Stomach (tissue), 9 donors: ENCODE data around the gene ATP13A1. TPM values are rescaled to one million over a fixed set of nuclear protein-coding genes. Genes with fewer than 3 reads are reported as not detected.

ENCODE experiments used
- DNase-seq, 2 donors: peaks; one replicate each; pipeline versions ENCODE4 v3.0.0 to v3.0.0-alpha.2; 2013 to 2019
- H3K27ac ChIP-seq, 5 donors: fragments of 200-600 bp in 4 of 5; sonication (generic) in 4 of 5; one replicate each; pipeline ENCODE4 v1.5.1; 2013 to 2019; ENCODE audit warnings: mild to moderate bottlenecking in 1 of 5, moderate library complexity in 1 of 5
- H3K27me3 ChIP-seq, 3 donors: fragments of 200-600 bp; sonication (generic); one replicate each; pipeline ENCODE4 v1.5.1; 2017 to 2019; ENCODE audit warnings: mixed run types in 1 of 3
- H3K36me3 ChIP-seq, 4 donors: fragments of 200-600 bp; sonication (generic); 1 replicate in 3 of 4; 2 replicates in 1 of 4; pipeline ENCODE4 v1.5.1; 2016 to 2019
- H3K4me1 ChIP-seq, 4 donors: fragments of 200-600 bp; sonication (generic); one replicate each; pipeline ENCODE4 v1.5.1; 2016 to 2019
- H3K4me3 ChIP-seq, 4 donors: fragments of 200-600 bp; sonication (generic) in 3 of 4; one replicate each; pipeline ENCODE4 v1.5.1; 2016 to 2019; ENCODE audit warnings: mild to moderate bottlenecking in 1 of 4
- H3K9me3 ChIP-seq, 4 donors: fragments of 200-600 bp; sonication (generic); one replicate each; pipeline ENCODE4 v1.5.1; 2016 to 2019
- EP300 ChIP-seq: sonication (generic); formaldehyde crosslinking; IDR thresholded peaks from one replicate; pipeline ENCODE4 v1.6.1; 2017; ENCODE audit warnings: antibody characterized with exemption
- POLR2A ChIP-seq, 4 donors: fragments of 450-650 bp; IDR thresholded peaks; one replicate each; pipeline ENCODE4 v1.6.1; 2016; ENCODE audit warnings: antibody characterized with exemption in 4 of 4, control low read depth in 2 of 4, mild to moderate bottlenecking in 1 of 4, moderate library complexity in 1 of 4
- POLR2AphosphoS5 ChIP-seq, 3 donors: sonication (generic); formaldehyde crosslinking; IDR thresholded peaks; one replicate each; pipeline ENCODE4 v1.6.1; 2016; ENCODE audit warnings: antibody characterized with exemption in 3 of 3
- WGBS, 5 donors: extraction: QIAGEN DNeasy Blood & Tissue Kit in 3 of 5; methylation state at CpG; one replicate each; pipeline versions ENCODE4 v1.1.5 to v1.1.7; 2013 to 2018; 5-methylcytosine and 5-hydroxymethylcytosine counted together
- intact Hi-C: fragments of 100-400 bp; cut with DNase I; formaldehyde crosslinking; loops from one replicate; pipeline ENCODE4 v1.15.1; 2023; ENCODE audit warnings: low total_unique reads
- polyA plus RNA-seq, 3 donors: library from polyadenylated mRNA; stranded (reverse); fragments of 200-250 nt; gene quantifications; one replicate each; pipeline ENCODE4 v1.2.3, GENCODE V29; 2013
- total RNA-seq, 5 donors: library from RNA; depleted of rRNA; stranded (reverse); fragments of >200 nt; gene quantifications; one replicate each; pipeline versions ENCODE4 v1.1.0 to v1.2.3, GENCODE V29; 2014 to 2016
- TF ChIP-seq, protein P1 (sequence below), 7 experiments: fragments of 450-650 bp in 4 of 7; fragments of 200-600 bp in 3 of 7; sonication (generic) in 3 of 7; IDR thresholded peaks; one replicate each; pipeline ENCODE4 v1.5.1; 2016 to 2019; ENCODE audit warnings: antibody characterized with exemption in 7 of 7, control low read depth in 2 of 7, mild to moderate bottlenecking in 1 of 7
- donor health status: healthy with polysubstance abuse.
- donor health status: Bipolar disorder and iron deficiency.
- donor health status: healthy.

Gene ATP13A1
- total and polyA plus RNA-seq, 8 donors, result 17.3 to 451 (median 56.5) TPM

DNA sequence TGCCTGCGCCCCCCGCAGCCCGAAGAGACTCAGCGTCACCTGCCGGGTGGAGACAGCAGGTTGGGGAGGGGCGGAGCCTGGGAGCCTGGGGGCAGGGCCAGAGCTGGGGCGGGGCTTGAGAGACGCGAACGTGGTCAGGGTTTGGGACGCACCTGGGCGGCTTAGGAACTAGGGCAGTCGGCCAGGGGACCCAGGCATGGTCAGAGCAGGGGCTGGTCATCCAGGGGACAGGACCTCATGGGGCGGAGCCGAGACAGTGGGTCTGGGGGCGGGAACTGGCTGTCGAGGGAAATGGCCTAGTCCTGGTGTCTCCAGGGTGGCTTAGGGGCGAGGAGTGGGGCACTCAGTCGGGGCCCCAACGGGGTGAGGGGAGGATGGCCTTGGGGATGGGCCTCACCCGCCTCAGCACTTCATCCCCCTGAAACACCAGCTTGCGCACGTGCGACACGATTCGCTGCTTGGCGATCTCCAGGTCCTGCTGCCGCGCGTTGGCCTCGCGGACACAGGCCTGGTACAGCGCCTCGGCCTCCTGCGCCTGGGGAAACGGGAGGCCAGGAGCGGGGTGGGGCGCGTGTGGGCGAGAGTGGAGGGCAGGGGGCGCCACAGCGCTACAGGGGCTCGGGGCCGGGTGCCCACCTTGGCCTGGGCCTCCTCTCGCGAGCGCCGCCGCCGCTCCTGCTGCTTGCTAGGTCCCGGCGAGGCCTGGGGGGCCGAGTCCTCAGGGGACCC lies 25.8 kb downstream of the ATP13A1 start:
- H3K4me1 ChIP-seq, result peaks cover 3 to 15% (median 6%) of the 10 kb centered on the region in 4 donors
- H3K4me3 ChIP-seq, result peak overlapping the region in 3 of 4 donors; percentile 2 to 35 (median 22)
- TF ChIP-seq POLR2AphosphoS5 (IDR thresholded peaks at IDR 0.05) (no peak), EP300 (no peak), POLR2A (IDR thresholded peaks at IDR 0.05) (no peak)
- TF ChIP-seq, protein P1, sequence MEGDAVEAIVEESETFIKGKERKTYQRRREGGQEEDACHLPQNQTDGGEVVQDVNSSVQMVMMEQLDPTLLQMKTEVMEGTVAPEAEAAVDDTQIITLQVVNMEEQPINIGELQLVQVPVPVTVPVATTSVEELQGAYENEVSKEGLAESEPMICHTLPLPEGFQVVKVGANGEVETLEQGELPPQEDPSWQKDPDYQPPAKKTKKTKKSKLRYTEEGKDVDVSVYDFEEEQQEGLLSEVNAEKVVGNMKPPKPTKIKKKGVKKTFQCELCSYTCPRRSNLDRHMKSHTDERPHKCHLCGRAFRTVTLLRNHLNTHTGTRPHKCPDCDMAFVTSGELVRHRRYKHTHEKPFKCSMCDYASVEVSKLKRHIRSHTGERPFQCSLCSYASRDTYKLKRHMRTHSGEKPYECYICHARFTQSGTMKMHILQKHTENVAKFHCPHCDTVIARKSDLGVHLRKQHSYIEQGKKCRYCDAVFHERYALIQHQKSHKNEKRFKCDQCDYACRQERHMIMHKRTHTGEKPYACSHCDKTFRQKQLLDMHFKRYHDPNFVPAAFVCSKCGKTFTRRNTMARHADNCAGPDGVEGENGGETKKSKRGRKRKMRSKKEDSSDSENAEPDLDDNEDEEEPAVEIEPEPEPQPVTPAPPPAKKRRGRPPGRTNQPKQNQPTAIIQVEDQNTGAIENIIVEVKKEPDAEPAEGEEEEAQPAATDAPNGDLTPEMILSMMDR (IDR thresholded peaks at IDR 0.05), result no peak
- 71 to 81% (median 79%) methylated on average over 41 to 53 of the region's 53 CpGs for WGBS, 5 donors
- no peaks in the 10 kb centered on the region for H3K27me3 ChIP-seq
- no peak overlapping the region for H3K27ac ChIP-seq
- peaks cover 19 to 89% (median 70%) of the 10 kb centered on the region in 4 donors for H3K36me3 ChIP-seq
- no peaks in the 10 kb centered on the region for H3K9me3 ChIP-seq
- peak; percentile 38 to 69 for DNase-seq
- intact Hi-C loops, result no loop called here

DNA sequence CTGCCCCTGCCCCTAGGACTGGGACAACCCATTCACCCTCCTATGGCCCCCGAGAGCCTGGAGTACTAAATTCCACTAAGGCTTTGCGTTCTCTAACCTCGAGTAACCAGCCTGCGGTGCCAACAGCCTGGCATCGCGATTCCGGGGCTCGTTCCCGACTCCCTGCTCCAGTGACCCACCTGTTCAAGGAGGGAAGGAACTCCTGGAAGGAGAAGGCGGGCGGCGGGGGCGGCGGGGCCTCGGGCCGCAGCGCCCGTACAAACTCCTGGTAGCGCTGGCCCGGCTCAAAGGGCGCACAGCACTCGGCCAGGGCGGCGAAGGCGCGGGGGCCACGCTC lies 26.3 kb downstream of the ATP13A1 start:
- Histone ChIP-seq H3K4me3 (peak overlapping the region in 3 of 4 donors; percentile 2 to 35 (median 22)), H3K4me1 (peaks cover 0 to 10% (median under 1%) of the 10 kb centered on the region in 4 donors), H3K36me3 (peaks cover 19 to 94% (median 75%) of the 10 kb centered on the region in 4 donors), H3K9me3 (no peaks in the 10 kb centered on the region), H3K27me3 (no peaks in the 10 kb centered on the region), H3K27ac (no peak overlapping the region)
- no peak for TF ChIP-seq POLR2A (IDR thresholded peaks at IDR 0.05)
- no peak for TF ChIP-seq POLR2AphosphoS5 (IDR thresholded peaks at IDR 0.05)
- TF ChIP-seq, protein P1 (IDR thresholded peaks at IDR 0.05), result no peak
- TF ChIP-seq EP300, result no peak
- DNase-seq, result no peak
- WGBS, 5 donors, result 55 to 74% (median 67%) methylated on average over 8 to 27 of the region's 27 CpGs
- intact Hi-C loops, result no loop called here

DNA sequence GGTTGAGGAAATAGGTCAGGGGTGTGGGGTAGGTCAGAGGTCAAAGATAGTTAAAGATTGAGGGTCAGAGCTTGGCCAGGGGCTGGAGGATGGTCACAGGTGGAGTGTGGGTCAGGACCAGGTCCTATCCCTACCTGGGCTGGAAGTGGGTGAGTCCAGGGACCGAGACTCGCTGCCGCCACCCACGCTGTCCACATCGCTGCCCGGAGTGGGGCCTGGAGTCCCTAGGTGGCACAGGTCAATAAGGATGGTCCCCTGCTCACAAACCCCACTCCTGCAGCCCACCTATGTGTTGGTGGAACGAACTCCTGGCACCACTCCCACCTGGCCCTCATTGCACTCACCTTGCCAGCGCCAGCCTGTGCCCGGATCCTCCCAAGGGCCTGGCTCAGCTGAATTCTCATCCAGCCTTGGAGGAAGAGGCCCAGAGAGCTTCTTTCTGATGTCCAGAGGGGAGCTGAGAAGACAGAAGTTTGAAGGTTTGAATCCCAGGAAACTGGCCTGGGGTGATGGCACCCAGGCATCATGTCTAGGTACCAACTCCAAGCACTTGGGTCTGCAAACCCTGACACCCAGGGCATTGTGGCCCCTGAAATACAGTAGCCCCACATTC lies 26.8 kb downstream of the ATP13A1 start:
- TF ChIP-seq EP300 (no peak), POLR2AphosphoS5 (IDR thresholded peaks at IDR 0.05) (no peak), POLR2A (IDR thresholded peaks at IDR 0.05) (no peak)
- TF ChIP-seq, protein P1 (IDR thresholded peaks at IDR 0.05), result no peak
- intact Hi-C loops, result no loop called here

DNA sequence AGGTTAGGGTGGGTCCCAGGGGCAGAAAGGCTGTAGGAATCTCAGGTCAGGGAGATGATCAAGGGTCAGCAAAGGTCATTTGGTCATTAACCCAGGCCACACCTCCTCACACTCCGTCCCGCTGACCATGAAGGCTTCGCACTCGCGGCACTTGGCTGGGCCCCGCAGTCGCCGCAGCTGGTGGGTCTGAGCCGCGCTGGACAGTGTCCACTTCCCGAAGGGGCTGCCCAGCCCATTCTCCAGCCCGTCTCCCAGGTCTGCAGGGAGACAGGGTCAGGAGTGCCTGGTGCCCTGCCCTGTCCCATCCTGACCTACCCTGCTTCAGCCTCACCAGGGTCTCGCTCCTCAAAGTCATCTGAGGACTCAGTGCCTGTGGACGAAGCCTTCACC lies 28.2 kb downstream of the ATP13A1 start:
- no peaks in the 10 kb centered on the region for H3K27me3 ChIP-seq
- H3K9me3 ChIP-seq, result no peaks in the 10 kb centered on the region
- no peak for DNase-seq
- intact Hi-C loops, result no loop called here
- no peak overlapping the region for H3K4me3 ChIP-seq
- H3K36me3 ChIP-seq, result peaks cover 19 to 95% (median 81%) of the 10 kb centered on the region in 4 donors
- H3K4me1 ChIP-seq, result no peaks in the 10 kb centered on the region
- WGBS, 5 donors, result 78 to 98% (median 97%) methylated on average over 8 to 14 of the region's 14 CpGs
- no peak for TF ChIP-seq EP300
- no peak for TF ChIP-seq POLR2A (IDR thresholded peaks at IDR 0.05)
- no peak for TF ChIP-seq POLR2AphosphoS5 (IDR thresholded peaks at IDR 0.05)
- TF ChIP-seq, protein P1 (IDR thresholded peaks at IDR 0.05), result no peak
- no peak overlapping the region for H3K27ac ChIP-seq

More for the DNA sequence above, 26.8 kb downstream of the ATP13A1 start:
- Histone ChIP-seq H3K9me3 (no peaks in the 10 kb centered on the region), H3K27ac (no peak overlapping the region), H3K27me3 (no peaks in the 10 kb centered on the region), H3K36me3 (peaks cover 19 to 96% (median 77%) of the 10 kb centered on the region in 4 donors), H3K4me3 (no peak overlapping the region), H3K4me1 (peaks cover 0 to 5% (median 0%) of the 10 kb centered on the region in 4 donors)
- DNase-seq, result no peak
- 85 to 98% (median 94%) methylated on average over 7 to 9 of the region's 9 CpGs for WGBS, 5 donors
